SU-DHL-6 (cell line): ENCODE measurements around the gene LASP1.

ENCODE experiments used
- CTCF ChIP-seq: fragments of 200-600 bp; sonication (generic); IDR thresholded peaks from one replicate; pipeline ENCODE4 v1.5.1; 2017; ENCODE audit warnings: antibody characterized with exemption, mild to moderate bottlenecking, low read length, moderate library complexity; ENCODE audit not compliant: insufficient read depth, poor library complexity, severe bottlenecking
- EZH2phosphoT487 ChIP-seq: fragments of 200-600 bp; sonication (generic), shearing (Covaris generic); conservative IDR thresholded peaks from 2 replicates; pipeline ENCODE4 v1.6.1; 2018; ENCODE audit warnings: mild to moderate bottlenecking, antibody characterized with exemption, low read length, moderate library complexity, mixed read lengths

DNA sequence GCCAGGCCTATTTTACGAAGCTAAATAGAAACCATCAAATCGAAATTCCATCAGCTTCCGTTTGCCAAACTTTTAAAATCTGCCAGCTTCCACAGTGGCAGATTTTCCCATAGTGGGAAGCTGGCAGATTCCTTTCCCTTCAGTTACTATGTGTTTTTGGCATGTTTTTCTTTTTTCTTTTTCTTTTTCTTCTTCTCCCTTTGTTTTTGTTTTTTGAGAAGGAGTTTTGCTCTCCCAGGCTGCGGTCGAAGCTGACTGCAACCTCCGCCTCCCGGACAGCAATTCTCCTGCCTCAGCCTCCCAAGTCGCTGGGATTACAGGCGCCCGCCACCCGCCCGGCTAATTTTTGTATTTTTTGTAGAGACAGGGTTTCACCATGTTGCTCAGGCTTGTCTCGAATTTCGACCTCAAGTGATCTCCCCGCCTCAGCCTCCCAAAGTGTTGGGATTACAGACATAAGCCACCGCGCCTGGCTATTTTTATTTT is 44.1 kb upstream of the LASP1 start:
- TF ChIP-seq CTCF (no peak), EZH2phosphoT487 (no peak)
